HepG2 (cell line): Measurements from ENCODE around the gene RREB1. TPM values are rescaled to one million over a fixed set of nuclear protein-coding genes. Genes with fewer than 3 reads are reported as not detected.
A peak's percentile ranks its signal among the peaks of the same experiment; 100 is the strongest.

Experiments used
- ATAC-seq: fragments of 200-7000 bp; cut with Tn5 transposase; 3 replicates; pipeline ENCODE4 v1.9.1; 2020; ENCODE audit warnings: mild to moderate bottlenecking, moderate library complexity
- BruUV-seq: library from RNA; stranded (reverse); fragments of 400-500 nt; replicated peaks from 2 replicates; lab custom pipeline; 2021; lab: Mats Ljungman, UMichigan
- CTCF ChIA-PET: fragments of 300-600 bp; formaldehyde crosslinking; extraction: SDS; loops from one replicate; lab custom pipeline; 2021; ENCODE audit warnings: low total read pairs, inconsistent platforms, low intra/inter-chr PET ratio; lab: Yijun Ruan, JAX
- POLR2A ChIA-PET: fragments of 350-600 bp; sonication (Branson Sonifier 250); formaldehyde crosslinking; loops from one replicate; lab custom pipeline; 2020; ENCODE audit warnings: antibody characterized with exemption, inconsistent platforms; lab: Yijun Ruan, JAX
- DNase-seq: peaks from one replicate; pipeline ENCODE4 v3.0.0-alpha.2; 2015; ENCODE audit warnings: low spot score
- FAIRE-seq: peaks from 3 replicates; lab custom pipeline; 2011; peaks lifted over from hg19 to GRCh38; lab: Jason Lieb, UNC
- H2AFZ ChIP-seq: one replicate; pipeline ENCODE4 v1.6.1; 2011; ENCODE audit warnings: low read length, inconsistent platforms
- H3K27ac ChIP-seq: fragments of 300-600 bp; 3 replicates; pipeline ENCODE4 v1.8.0; 2011; ENCODE audit warnings: mixed run types, mild to moderate bottlenecking, mixed read lengths, low read length, inconsistent platforms; ENCODE audit not compliant: insufficient read depth; ENCODE audit errors: extremely low read length
- H3K27me3 ChIP-seq, 2 experiments: fragments of 200-600 bp in 1 of 2; 2 replicates in 1 of 2; 3 replicates in 1 of 2; pipeline versions ENCODE4 v1.6.0 to v1.8.0; 2011; ENCODE audit warnings: low read length in 2 of 2, mild to moderate bottlenecking in 2 of 2, moderate library complexity in 2 of 2, inconsistent platforms in 1 of 2; ENCODE audit not compliant: insufficient read depth in 2 of 2, control insufficient read depth in 1 of 2
- H3K36me3 ChIP-seq, 2 experiments: fragments of 200-600 bp in 1 of 2; replicated peaks in 1 of 2; 2 replicates in 1 of 2; 3 replicates in 1 of 2; pipeline versions ENCODE4 v1.5.1 to v1.8.0; 2011; ENCODE audit warnings: low read length in 2 of 2, inconsistent platforms in 1 of 2; ENCODE audit not compliant: insufficient read depth in 2 of 2, control insufficient read depth in 1 of 2
- H3K4me1 ChIP-seq: 2 replicates; pipeline ENCODE4 v1.5.1; 2012; ENCODE audit warnings: low read length, inconsistent platforms; ENCODE audit not compliant: insufficient read depth
- H3K4me2 ChIP-seq: 2 replicates; pipeline ENCODE4 v1.6.0; 2011; ENCODE audit warnings: low read depth, low read length, inconsistent platforms
- H3K4me3 ChIP-seq, 3 experiments: fragments of 200-600 bp in 1 of 3; sonication (generic), shearing (Covaris generic) in 1 of 3; replicated peaks in 1 of 3; 2 replicates each; pipeline ENCODE4 v1.5.1; 2011 to 2016; ENCODE audit warnings: low read length in 3 of 3, inconsistent platforms in 2 of 3, low read depth in 2 of 3, mild to moderate bottlenecking in 2 of 3, control low read depth in 1 of 3, mixed read lengths in 1 of 3; ENCODE audit not compliant: insufficient read depth in 1 of 3
- H3K79me2 ChIP-seq: one replicate; pipeline ENCODE4 v1.6.1; 2011; ENCODE audit warnings: low read length, inconsistent platforms; ENCODE audit not compliant: insufficient read depth
- H3K9ac ChIP-seq: 2 replicates; pipeline ENCODE4 v1.6.0; 2011; ENCODE audit warnings: mild to moderate bottlenecking, low read depth, low read length, inconsistent platforms; ENCODE audit not compliant: insufficient read depth
- H3K9me3 ChIP-seq: 2 replicates; pipeline ENCODE4 v1.5.1; 2012; ENCODE audit warnings: mild to moderate bottlenecking, low read length
- H4K20me1 ChIP-seq: 2 replicates; pipeline ENCODE4 v1.6.0; 2011; ENCODE audit warnings: inconsistent platforms, mild to moderate bottlenecking, low read length, moderate library complexity; ENCODE audit not compliant: insufficient read depth
- KLF9 ChIP-seq: IDR thresholded peaks from 2 replicates; pipeline ENCODE4 v1.6.1; 2016; ENCODE audit warnings: low read depth
- NR2F2 ChIP-seq: IDR thresholded peaks from 2 replicates; pipeline ENCODE4 v1.6.1; 2012; ENCODE audit warnings: low read depth, inconsistent platforms, borderline replicate concordance
- POLR2A ChIP-seq, 2 experiments: IDR thresholded peaks; 2 replicates each; pipeline ENCODE4 v1.6.1; 2011; ENCODE audit warnings: low read depth in 2 of 2, low read length in 2 of 2, mild to moderate bottlenecking in 1 of 2, moderate library complexity in 1 of 2; ENCODE audit not compliant: insufficient read depth in 1 of 2
- RBM22 ChIP-seq: fragments of 200-400 bp; formaldehyde crosslinking; optimal IDR thresholded peaks from 2 replicates; pipeline ENCODE3; 2017; ENCODE audit warnings: mild to moderate bottlenecking, low read length, moderate library complexity
- RBM39 ChIP-seq: fragments of 200-400 bp; formaldehyde crosslinking; IDR thresholded peaks from one replicate; pipeline ENCODE4 v1.6.1; 2018; ENCODE audit warnings: antibody characterized with exemption, mild to moderate bottlenecking, low read depth, low read length; ENCODE audit not compliant: poor library complexity, severe bottlenecking
- ZFP36 ChIP-seq: fragments of 150-350 bp; IDR thresholded peaks from 2 replicates; pipeline ENCODE4 v1.6.1; 2018; ENCODE audit warnings: borderline replicate concordance, low read length, low read depth; ENCODE audit not compliant: partially characterized antibody
- ZNF256 ChIP-seq: sonication (generic); formaldehyde crosslinking; conservative IDR thresholded peaks from 2 replicates; pipeline ENCODE4 v1.4.0; 2020; ENCODE audit warnings: missing genetic modification reagents
- ZNF33A ChIP-seq: sonication (generic); formaldehyde crosslinking; IDR thresholded peaks from 2 replicates; pipeline ENCODE4 v1.5.1; 2020; ENCODE audit warnings: missing genetic modification reagents, mild to moderate bottlenecking, moderate library complexity, borderline replicate concordance
- ZNF547 ChIP-seq: sonication (generic); formaldehyde crosslinking; IDR thresholded peaks from 2 replicates; pipeline ENCODE4 v1.5.1; 2020; ENCODE audit warnings: mild to moderate bottlenecking, missing genetic modification reagents
- WGBS: methylation state at CpG from one replicate; pipeline ENCODE4 v1.1.6; 2017; ENCODE audit warnings: low lambda C conversion rate; 5-methylcytosine and 5-hydroxymethylcytosine counted together
- in situ Hi-C: cut with HindIII; loops from 2 replicates; pipeline ENCODE4 v1.10.0; 2017; ENCODE audit warnings: low pct_unique_long_range_greater_than_20kb; ENCODE audit not compliant: extremely low pct_ligation_motif_present
- intact Hi-C: fragments of 100-400 bp; cut with micrococcal nuclease; formaldehyde crosslinking; loops from one replicate; pipeline ENCODE4 v1.10.0; 2022; ENCODE audit not compliant: unreplicated experiment
- polyA plus RNA-seq, 8 experiments: library from polyadenylated mRNA; depleted of rRNA in 3 of 8; stranded (reverse) in 7 of 8; unstranded in 1 of 8; fragments of >200 nt; fragmentation: Illumina TruSeq in 4 of 8; extraction: Trizol in 4 of 8; gene quantifications; 2 replicates each; pipeline versions ENCODE4 v1.2.1 to v1.2.3, GENCODE V29; 2011 to 2016; ENCODE audit warnings: low read depth in 4 of 8, missing spikeins in 1 of 8, mixed read lengths in 1 of 8; ENCODE audit not compliant: insufficient read depth in 1 of 8
- total RNA-seq, 5 experiments: library from RNA; depleted of rRNA; stranded (reverse); fragments of >200 nt; fragmentation: Illumina TruSeq; extraction: Trizol; gene quantifications; 2 replicates each; pipeline ENCODE4 v1.2.3, GENCODE V29; 2016; ENCODE audit warnings: low read depth in 1 of 5
- TF ChIP-seq, protein P1 (sequence below): sonication (generic); formaldehyde crosslinking; IDR thresholded peaks from 2 replicates; pipeline ENCODE4 v1.4.0; 2020; ENCODE audit warnings: mild to moderate bottlenecking, missing genetic modification reagents, borderline replicate concordance
- TF ChIP-seq, protein P2 (sequence below): sonication (generic); formaldehyde crosslinking; IDR thresholded peaks from 2 replicates; pipeline ENCODE4 v1.5.1; 2020; ENCODE audit warnings: missing genetic modification reagents, mild to moderate bottlenecking, borderline replicate concordance
- TF ChIP-seq, protein P3 (sequence below): sonication (generic); formaldehyde crosslinking; IDR thresholded peaks from 2 replicates; pipeline ENCODE4 v1.8.0; 2023; ENCODE audit warnings: mild to moderate bottlenecking, missing genetic modification reagents

Gene RREB1
- total and polyA plus RNA-seq, 2 of the 13 experiments (the other 11 are each of a cell fraction or from before 2014, with no cell fraction given), result 6.1 to 23.2 TPM

DNA sequence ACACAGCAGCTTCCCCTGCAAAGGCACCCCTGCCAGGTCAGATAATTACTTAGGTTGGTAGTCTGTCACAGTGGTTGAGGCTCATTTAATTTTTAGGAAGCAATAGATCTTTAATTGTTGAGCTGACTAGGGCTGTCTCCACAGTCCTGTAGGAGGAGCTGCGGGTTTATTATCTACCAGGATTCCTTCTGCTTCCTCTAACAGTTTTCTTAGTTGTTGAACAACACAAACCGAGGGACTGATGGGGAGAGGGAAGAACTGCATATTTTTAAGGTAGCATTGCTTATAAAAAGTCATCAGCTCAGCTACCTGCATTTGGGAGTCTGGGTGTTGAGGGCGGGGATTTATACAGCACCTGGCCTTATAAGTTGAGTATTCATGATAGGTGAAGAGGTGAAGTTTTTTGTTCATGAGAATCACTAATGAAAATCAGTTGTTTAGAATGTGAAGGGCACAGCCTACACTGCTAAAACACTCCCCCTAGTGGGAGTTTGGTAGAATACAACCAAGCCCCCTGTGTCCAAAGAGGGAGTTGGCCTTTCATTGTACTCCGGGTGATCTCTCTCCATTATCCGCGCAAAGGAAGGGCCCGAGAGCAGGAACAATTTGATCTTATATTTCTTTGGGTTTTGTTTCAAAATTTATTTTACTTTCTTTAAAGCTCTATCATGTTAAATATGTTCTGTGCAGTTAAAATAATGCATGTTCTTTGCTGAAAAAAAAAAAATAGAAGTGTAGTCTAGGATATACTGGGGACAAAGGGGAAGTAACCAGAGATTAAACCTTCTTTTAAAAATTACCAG, 135.6 kb downstream of the RREB1 start (continued):
- TF ChIP-seq ZFP36, result no peak

DNA sequence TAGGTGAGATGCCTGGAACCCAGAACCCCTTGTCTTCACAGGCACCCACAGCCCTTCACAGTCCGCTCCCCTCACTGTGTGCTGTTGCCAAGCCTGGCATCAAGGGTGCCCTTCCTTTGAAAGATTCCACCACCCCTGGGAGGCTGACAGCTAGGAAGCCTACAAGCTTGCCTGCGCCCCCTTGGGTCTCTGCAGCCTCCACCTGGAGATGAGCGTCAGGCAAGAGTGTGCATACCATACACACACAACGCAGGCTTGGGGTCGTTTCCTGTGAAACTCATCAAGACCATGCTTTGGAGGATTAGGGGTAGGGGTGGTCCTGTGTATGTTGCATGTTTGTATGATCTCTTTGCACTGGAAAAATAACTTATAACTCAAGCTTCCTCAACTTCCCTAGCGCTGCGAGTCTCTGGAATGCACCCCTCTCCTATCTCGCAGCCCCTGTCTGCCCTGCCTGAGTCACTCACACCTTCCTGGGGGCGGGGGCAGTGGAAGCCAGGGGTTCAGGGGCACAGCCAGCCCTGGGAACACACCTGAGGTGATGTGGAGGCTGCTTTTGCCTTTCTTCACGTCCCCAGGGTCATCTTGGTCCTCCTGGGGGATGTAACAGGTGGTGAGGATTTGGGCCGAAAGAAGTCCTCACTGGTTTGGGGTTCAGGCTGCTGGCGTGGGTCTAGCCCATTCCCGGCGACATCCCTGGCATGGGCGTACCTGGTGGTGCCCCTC, 138.1 kb downstream of the RREB1 start:
- POLR2A ChIA-PET, result no interaction called here
- FAIRE-seq, result no peak
- TF ChIP-seq ZNF547, result no peak
- peak; percentile 14 for TF ChIP-seq RBM39
- TF ChIP-seq NR2F2, result no peak
- no peak for TF ChIP-seq ZNF256 (CRISPR knock-in tag)
- no peak for TF ChIP-seq KLF9
- TF ChIP-seq POLR2A (IDR thresholded peaks at IDR 0.05; ENCODE audit: insufficient read depth in 1 of 2, low read depth in 2 of 2, low read length in 2 of 2), result 0 out of 4 replicates have a peak, but pooled peaks of 1 of the 2 experiments have one; percentile 24
- TF ChIP-seq, protein P1, sequence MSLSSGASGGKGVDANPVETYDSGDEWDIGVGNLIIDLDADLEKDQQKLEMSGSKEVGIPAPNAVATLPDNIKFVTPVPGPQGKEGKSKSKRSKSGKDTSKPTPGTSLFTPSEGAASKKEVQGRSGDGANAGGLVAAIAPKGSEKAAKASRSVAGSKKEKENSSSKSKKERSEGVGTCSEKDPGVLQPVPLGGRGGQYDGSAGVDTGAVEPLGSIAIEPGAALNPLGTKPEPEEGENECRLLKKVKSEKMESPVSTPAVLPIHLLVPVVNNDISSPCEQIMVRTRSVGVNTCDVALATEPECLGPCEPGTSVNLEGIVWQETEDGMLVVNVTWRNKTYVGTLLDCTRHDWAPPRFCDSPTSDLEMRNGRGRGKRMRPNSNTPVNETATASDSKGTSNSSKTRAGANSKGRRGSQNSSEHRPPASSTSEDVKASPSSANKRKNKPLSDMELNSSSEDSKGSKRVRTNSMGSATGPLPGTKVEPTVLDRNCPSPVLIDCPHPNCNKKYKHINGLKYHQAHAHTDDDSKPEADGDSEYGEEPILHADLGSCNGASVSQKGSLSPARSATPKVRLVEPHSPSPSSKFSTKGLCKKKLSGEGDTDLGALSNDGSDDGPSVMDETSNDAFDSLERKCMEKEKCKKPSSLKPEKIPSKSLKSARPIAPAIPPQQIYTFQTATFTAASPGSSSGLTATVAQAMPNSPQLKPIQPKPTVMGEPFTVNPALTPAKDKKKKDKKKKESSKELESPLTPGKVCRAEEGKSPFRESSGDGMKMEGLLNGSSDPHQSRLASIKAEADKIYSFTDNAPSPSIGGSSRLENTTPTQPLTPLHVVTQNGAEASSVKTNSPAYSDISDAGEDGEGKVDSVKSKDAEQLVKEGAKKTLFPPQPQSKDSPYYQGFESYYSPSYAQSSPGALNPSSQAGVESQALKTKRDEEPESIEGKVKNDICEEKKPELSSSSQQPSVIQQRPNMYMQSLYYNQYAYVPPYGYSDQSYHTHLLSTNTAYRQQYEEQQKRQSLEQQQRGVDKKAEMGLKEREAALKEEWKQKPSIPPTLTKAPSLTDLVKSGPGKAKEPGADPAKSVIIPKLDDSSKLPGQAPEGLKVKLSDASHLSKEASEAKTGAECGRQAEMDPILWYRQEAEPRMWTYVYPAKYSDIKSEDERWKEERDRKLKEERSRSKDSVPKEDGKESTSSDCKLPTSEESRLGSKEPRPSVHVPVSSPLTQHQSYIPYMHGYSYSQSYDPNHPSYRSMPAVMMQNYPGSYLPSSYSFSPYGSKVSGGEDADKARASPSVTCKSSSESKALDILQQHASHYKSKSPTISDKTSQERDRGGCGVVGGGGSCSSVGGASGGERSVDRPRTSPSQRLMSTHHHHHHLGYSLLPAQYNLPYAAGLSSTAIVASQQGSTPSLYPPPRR (CRISPR knock-in tag), result no peak
- TF ChIP-seq, protein P2, sequence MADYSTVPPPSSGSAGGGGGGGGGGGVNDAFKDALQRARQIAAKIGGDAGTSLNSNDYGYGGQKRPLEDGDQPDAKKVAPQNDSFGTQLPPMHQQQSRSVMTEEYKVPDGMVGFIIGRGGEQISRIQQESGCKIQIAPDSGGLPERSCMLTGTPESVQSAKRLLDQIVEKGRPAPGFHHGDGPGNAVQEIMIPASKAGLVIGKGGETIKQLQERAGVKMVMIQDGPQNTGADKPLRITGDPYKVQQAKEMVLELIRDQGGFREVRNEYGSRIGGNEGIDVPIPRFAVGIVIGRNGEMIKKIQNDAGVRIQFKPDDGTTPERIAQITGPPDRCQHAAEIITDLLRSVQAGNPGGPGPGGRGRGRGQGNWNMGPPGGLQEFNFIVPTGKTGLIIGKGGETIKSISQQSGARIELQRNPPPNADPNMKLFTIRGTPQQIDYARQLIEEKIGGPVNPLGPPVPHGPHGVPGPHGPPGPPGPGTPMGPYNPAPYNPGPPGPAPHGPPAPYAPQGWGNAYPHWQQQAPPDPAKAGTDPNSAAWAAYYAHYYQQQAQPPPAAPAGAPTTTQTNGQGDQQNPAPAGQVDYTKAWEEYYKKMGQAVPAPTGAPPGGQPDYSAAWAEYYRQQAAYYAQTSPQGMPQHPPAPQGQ (CRISPR knock-in tag), result no peak
- no peak for TF ChIP-seq ZNF33A (CRISPR knock-in tag)
- peak; percentile 92 for TF ChIP-seq RBM22
- TF ChIP-seq, protein P3, sequence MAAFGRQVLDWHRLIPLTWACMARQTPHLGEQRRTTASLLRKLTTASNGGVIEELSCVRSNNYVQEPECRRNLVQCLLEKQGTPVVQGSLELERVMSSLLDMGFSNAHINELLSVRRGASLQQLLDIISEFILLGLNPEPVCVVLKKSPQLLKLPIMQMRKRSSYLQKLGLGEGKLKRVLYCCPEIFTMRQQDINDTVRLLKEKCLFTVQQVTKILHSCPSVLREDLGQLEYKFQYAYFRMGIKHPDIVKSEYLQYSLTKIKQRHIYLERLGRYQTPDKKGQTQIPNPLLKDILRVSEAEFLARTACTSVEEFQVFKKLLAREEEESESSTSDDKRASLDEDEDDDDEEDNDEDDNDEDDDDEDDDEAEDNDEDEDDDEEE (CRISPR knock-in tag), result no peak

More for the DNA sequence above, 138.1 kb downstream of the RREB1 start:
- BruUV-seq, result no TSS peak
- Histone ChIP-seq H2AFZ (no peak overlapping the region), H3K79me2 (peaks cover 4% of the 10 kb centered on the region), H3K36me3 (peaks cover 47 to 68% of the 10 kb centered on the region in 2 experiments), H4K20me1 (no peaks in the 10 kb centered on the region), H3K4me3 (no peak overlapping the region), H3K9me3 (no peaks in the 10 kb centered on the region), H3K4me1 (peaks cover 31% of the 10 kb centered on the region), H3K27ac (no peak overlapping the region), H3K9ac (no peak overlapping the region), H3K27me3 (no peaks in the 10 kb centered on the region), H3K4me2 (no peak overlapping the region)
- DNase-seq, result no peak
- in situ Hi-C loops, result no loop called here
- intact Hi-C loops, result no loop called here
- WGBS, result 98% methylated on average over 14 of the region's 15 CpGs
- CTCF ChIA-PET, result no interaction called here
- no peak for ATAC-seq
